ENCODE measurements around the gene RSPH9. TPM values are rescaled to one million over a fixed set of nuclear protein-coding genes. Genes with fewer than 3 reads are reported as not detected.

The RSPH9 gene
- total and polyA plus RNA-seq, 4 donors = 1.6 to 7.1 (median 5.6) TPM

GRCh38 chr6:43707269-43707668 is 62.4 kb downstream of the RSPH9 start:
- Histone ChIP-seq H3K4me1 (ENCODE audit: control insufficient read depth, insufficient read depth, low read length) (peaks cover 10% of the 10 kb centered on the region), H3K27me3 (ENCODE audit: control insufficient read depth, insufficient read depth, low read length) (peaks cover 2% of the 10 kb centered on the region), H3K4me3 (ENCODE audit: low read depth, low read length) (no peak overlapping the region), H3K36me3 (ENCODE audit: control insufficient read depth, insufficient read depth, low read length) (no peaks in the 10 kb centered on the region), H3K9me3 (ENCODE audit: control insufficient read depth, insufficient read depth, low read length) (no peaks in the 10 kb centered on the region), H3K27ac (ENCODE audit: low read depth, low read length) (peak overlapping the region; percentile 55)
- DNase-seq (ENCODE audit: low read depth in 4 of 6, low spot score in 6 of 6) = no peak
- 74% methylated on average over 6 of the region's 7 CpGs for WGBS (ENCODE audit: insufficient coverage)

- H3K36me3 ChIP-seq (ENCODE audit: control insufficient read depth, insufficient read depth, low read length) = no peaks in the 10 kb centered on the region
- WGBS (ENCODE audit: insufficient coverage) = 43% methylated on average over 1 of the region's 1 CpG
- H3K9me3 ChIP-seq (ENCODE audit: control insufficient read depth, insufficient read depth, low read length) = no peaks in the 10 kb centered on the region
- H3K27me3 ChIP-seq (ENCODE audit: control insufficient read depth, insufficient read depth, low read length) = peaks cover 2% of the 10 kb centered on the region
- H3K27ac ChIP-seq (ENCODE audit: low read depth, low read length) = no peak overlapping the region
- H3K4me3 ChIP-seq (ENCODE audit: low read depth, low read length) = no peak overlapping the region
- DNase-seq (ENCODE audit: low read depth in 4 of 6, low spot score in 6 of 6) = no peak
- H3K4me1 ChIP-seq (ENCODE audit: control insufficient read depth, insufficient read depth, low read length) = peaks cover 5% of the 10 kb centered on the region
Measured at GRCh38 chr6:43707767-43708166, 62.9 kb downstream of the RSPH9 start.

GRCh38 chr6:43708860-43709653 is 64.2 kb downstream of the RSPH9 start:
- no peak overlapping the region for H3K27ac ChIP-seq (ENCODE audit: low read depth, low read length)
- 82% methylated on average over 3 of the region's 5 CpGs for WGBS (ENCODE audit: insufficient coverage)

DNA sequence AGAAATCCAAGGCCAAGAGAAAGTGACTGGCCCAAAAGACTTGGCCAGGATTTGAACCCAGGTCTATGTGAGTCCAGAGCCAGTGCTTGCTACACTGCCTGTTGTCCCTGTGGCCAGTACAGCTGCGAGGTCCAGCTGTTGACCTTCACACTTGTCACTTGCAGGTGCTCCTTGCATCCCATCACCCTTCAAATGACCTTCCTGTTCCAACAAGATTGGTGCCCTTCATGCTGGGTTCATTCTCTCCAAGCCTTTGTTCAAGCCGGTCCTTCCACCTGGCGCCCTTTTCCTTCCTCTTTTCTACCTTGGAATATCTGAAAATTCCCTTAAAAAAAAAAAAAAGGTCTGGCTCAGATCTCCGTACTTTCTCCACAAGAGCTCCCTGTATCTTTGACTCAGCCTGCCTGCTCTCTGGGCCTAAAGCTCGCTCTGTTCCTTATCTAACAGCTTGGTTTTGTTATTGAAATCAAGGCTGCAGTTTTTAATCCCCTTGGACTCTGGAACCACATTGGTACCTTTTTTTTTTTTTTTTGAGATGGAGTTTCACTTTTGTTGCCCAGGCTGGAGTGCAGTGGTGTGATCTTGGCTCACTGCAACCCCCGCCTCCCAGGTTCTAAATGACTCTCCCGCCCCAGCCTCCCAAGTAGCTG is 64.9 kb downstream of the RSPH9 start:
- Histone ChIP-seq H3K36me3 (ENCODE audit: control insufficient read depth, insufficient read depth, low read length) (no peaks in the 10 kb centered on the region), H3K27me3 (ENCODE audit: control insufficient read depth, insufficient read depth, low read length) (peaks cover 2% of the 10 kb centered on the region), H3K27ac (ENCODE audit: low read depth, low read length) (no peak overlapping the region), H3K4me3 (ENCODE audit: low read depth, low read length) (no peak overlapping the region), H3K9me3 (ENCODE audit: control insufficient read depth, insufficient read depth, low read length) (no peaks in the 10 kb centered on the region), H3K4me1 (ENCODE audit: control insufficient read depth, insufficient read depth, low read length) (peaks cover 4% of the 10 kb centered on the region)
- no peak for DNase-seq (ENCODE audit: low read depth in 4 of 6, low spot score in 6 of 6)
- 80% methylated on average over 3 of the region's 7 CpGs for WGBS (ENCODE audit: insufficient coverage)

More at GRCh38 chr6:43708860-43709653, 64.2 kb downstream of the RSPH9 start:
- H3K9me3 ChIP-seq (ENCODE audit: control insufficient read depth, insufficient read depth, low read length) = no peaks in the 10 kb centered on the region
- H3K4me1 ChIP-seq (ENCODE audit: control insufficient read depth, insufficient read depth, low read length) = no peaks in the 10 kb centered on the region
- H3K4me3 ChIP-seq (ENCODE audit: low read depth, low read length) = no peak overlapping the region
- no peak for DNase-seq (ENCODE audit: low read depth in 4 of 6, low spot score in 6 of 6)
- H3K36me3 ChIP-seq (ENCODE audit: control insufficient read depth, insufficient read depth, low read length) = no peaks in the 10 kb centered on the region
- H3K27me3 ChIP-seq (ENCODE audit: control insufficient read depth, insufficient read depth, low read length) = peaks cover 2% of the 10 kb centered on the region

DNA sequence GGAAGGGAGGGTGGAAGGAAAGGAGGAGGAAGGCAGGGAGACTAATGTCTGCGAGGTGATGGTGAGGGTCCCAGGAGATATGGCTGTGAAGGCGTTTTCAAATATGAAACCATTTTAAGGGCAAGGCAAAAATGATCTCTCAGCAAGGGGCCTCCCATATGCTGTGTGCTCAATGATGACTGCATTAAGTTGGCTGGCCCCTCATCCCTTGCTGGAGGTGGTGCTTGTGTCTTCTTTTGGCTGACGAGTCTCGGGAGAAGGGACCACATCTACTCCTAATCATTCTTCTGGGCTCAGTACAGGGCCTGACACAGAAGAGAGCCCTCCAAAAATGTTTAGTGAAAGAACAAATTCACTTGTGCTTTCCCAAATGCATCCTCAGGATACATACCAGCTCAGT is 65.7 kb downstream of the RSPH9 start:
- H3K27ac ChIP-seq (ENCODE audit: low read depth, low read length) = no peak overlapping the region
- 85% methylated on average over 2 of the region's 4 CpGs for WGBS (ENCODE audit: insufficient coverage)
- no peak for DNase-seq (ENCODE audit: low read depth in 4 of 6, low spot score in 6 of 6)

DNA sequence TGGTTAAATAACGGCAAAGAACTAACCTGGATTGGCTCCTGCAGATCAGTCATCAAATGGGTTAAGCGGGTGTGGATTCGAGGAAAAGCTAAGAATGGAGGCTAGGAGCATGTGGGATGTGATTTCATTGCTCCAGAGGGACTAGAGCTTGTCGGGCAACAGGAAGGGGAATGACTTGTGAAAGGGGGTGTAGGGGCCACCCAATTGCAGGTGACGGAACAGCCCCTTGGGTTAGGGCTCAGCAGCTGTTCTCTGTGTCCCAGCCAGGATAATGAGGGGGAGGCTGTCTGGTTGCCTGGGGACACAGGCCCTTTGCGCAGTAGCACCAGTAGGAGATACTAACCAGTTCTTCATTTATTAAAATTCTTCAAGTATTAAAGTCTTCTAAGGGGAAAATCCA is 67.7 kb downstream of the RSPH9 start:
- Histone ChIP-seq H3K27ac (ENCODE audit: low read depth, low read length) (no peak overlapping the region), H3K4me1 (ENCODE audit: control insufficient read depth, insufficient read depth, low read length) (peaks cover 24% of the 10 kb centered on the region)
- no peak for DNase-seq (ENCODE audit: low read depth in 4 of 6, low spot score in 6 of 6)

More for the DNA sequence above, 65.7 kb downstream of the RSPH9 start:
- peaks cover 8% of the 10 kb centered on the region for H3K4me1 ChIP-seq (ENCODE audit: control insufficient read depth, insufficient read depth, low read length)
- no peak overlapping the region for H3K4me3 ChIP-seq (ENCODE audit: low read depth, low read length)
- H3K27me3 ChIP-seq (ENCODE audit: control insufficient read depth, insufficient read depth, low read length) = peaks cover 2% of the 10 kb centered on the region
- no peaks in the 10 kb centered on the region for H3K36me3 ChIP-seq (ENCODE audit: control insufficient read depth, insufficient read depth, low read length)
- no peaks in the 10 kb centered on the region for H3K9me3 ChIP-seq (ENCODE audit: control insufficient read depth, insufficient read depth, low read length)

GRCh38 chr6:43713643-43714310 is 68.9 kb downstream of the RSPH9 start:
- Histone ChIP-seq H3K36me3 (ENCODE audit: control insufficient read depth, insufficient read depth, low read length) (no peaks in the 10 kb centered on the region), H3K9me3 (ENCODE audit: control insufficient read depth, insufficient read depth, low read length) (no peaks in the 10 kb centered on the region), H3K27me3 (ENCODE audit: control insufficient read depth, insufficient read depth, low read length) (peaks cover 2% of the 10 kb centered on the region), H3K4me3 (ENCODE audit: low read depth, low read length) (no peak overlapping the region), H3K4me1 (ENCODE audit: control insufficient read depth, insufficient read depth, low read length) (peaks cover 29% of the 10 kb centered on the region), H3K27ac (ENCODE audit: low read depth, low read length) (peak overlapping the region; percentile 62)
- DNase-seq (ENCODE audit: low read depth in 4 of 6, low spot score in 6 of 6) = no peak
- WGBS (ENCODE audit: insufficient coverage) = 82% methylated on average over 13 of the region's 13 CpGs

More for the DNA sequence above, 67.7 kb downstream of the RSPH9 start:
- 76% methylated on average over 5 of the region's 6 CpGs for WGBS (ENCODE audit: insufficient coverage)
- H3K4me3 ChIP-seq (ENCODE audit: low read depth, low read length) = no peak overlapping the region
- H3K36me3 ChIP-seq (ENCODE audit: control insufficient read depth, insufficient read depth, low read length) = no peaks in the 10 kb centered on the region
- peaks cover 2% of the 10 kb centered on the region for H3K27me3 ChIP-seq (ENCODE audit: control insufficient read depth, insufficient read depth, low read length)
- H3K9me3 ChIP-seq (ENCODE audit: control insufficient read depth, insufficient read depth, low read length) = no peaks in the 10 kb centered on the region

DNA sequence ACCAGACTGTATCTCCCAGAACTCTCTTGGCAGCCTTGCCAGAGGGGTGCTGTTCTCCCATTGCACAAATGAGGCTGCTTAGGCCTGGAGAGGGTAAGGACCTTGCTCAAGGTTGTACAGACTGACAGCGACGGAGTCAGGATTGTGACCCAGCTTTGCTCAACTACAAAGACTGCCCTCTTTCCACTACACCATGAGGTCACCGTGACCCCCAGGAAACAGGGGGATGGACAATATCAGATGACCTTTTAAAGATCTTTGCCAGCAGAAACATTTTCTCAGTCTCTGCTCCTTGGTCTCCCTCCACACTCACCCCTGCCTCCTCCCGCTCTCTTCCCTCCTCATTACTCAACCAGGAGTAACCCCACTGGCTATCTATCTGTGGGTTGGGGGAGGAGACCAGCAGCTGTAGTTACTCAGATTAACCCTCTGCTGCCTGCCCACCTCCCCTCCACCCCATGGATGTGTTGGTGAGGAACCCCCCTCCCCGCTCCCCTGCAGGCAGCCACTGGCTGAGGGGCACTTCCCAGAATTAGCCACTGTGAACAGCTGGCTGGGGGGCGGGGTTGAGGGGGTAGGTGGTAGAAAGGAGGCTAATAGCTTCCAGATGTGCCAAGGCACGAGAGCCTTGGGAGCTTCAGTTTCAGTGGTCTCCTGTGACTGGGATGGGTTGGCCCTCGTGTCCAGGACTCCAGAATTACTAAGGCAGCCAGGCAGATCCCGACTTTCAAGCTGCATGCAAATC is 69.6 kb downstream of the RSPH9 start:
- DNase-seq (ENCODE audit: low read depth in 4 of 6, low spot score in 6 of 6) = peak in 1 of 6 donors; percentile 44
- no peak overlapping the region for H3K4me3 ChIP-seq (ENCODE audit: low read depth, low read length)
- peaks cover 29% of the 10 kb centered on the region for H3K4me1 ChIP-seq (ENCODE audit: control insufficient read depth, insufficient read depth, low read length)
- H3K27me3 ChIP-seq (ENCODE audit: control insufficient read depth, insufficient read depth, low read length) = peaks cover 2% of the 10 kb centered on the region
- H3K9me3 ChIP-seq (ENCODE audit: control insufficient read depth, insufficient read depth, low read length) = no peaks in the 10 kb centered on the region
- H3K36me3 ChIP-seq (ENCODE audit: control insufficient read depth, insufficient read depth, low read length) = no peaks in the 10 kb centered on the region
- peak overlapping the region; percentile 62 for H3K27ac ChIP-seq (ENCODE audit: low read depth, low read length)
- WGBS (ENCODE audit: insufficient coverage) = 42% methylated on average over 5 of the region's 9 CpGs

DNA sequence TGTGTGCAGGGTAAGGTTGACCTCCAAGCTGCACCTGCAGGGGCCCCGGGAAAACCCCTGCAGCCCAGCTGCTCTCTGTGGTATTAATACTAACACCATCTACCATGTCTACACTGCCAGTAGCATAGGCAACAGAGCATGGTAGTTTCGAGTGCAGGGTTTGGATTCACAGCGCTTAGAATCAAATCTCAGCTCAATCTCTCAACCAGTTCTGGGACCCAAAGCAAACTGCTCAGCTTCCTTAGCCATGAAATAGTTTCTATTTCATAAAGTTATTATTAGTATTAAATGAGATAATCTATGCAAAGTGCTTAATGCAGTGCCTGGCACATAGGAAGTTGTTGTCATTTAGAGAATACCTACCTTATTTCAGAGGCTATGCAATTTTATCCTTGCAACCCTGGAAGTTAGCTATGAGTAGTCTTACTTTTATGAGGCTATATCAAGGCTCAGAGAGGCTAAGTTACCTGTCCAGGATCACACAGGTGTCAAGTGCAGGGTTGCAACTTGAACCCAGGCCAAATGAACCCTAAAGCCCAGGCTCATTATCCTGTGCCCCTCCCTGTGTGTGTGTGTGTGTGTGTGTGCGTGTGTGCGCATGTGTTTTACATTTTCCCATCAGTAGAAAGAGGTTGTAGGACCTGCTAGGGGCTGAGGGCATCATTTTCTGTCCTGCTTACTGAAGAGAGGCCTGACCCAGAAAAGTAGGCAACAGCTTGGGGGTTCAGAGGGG is 70.4 kb downstream of the RSPH9 start:
- Histone ChIP-seq H3K36me3 (ENCODE audit: control insufficient read depth, insufficient read depth, low read length) (no peaks in the 10 kb centered on the region), H3K27me3 (ENCODE audit: control insufficient read depth, insufficient read depth, low read length) (peaks cover 2% of the 10 kb centered on the region), H3K9me3 (ENCODE audit: control insufficient read depth, insufficient read depth, low read length) (no peaks in the 10 kb centered on the region), H3K4me3 (ENCODE audit: low read depth, low read length) (no peak overlapping the region), H3K4me1 (ENCODE audit: control insufficient read depth, insufficient read depth, low read length) (peaks cover 29% of the 10 kb centered on the region), H3K27ac (ENCODE audit: low read depth, low read length) (no peak overlapping the region)
- 70% methylated on average over 5 of the region's 5 CpGs for WGBS (ENCODE audit: insufficient coverage)
- DNase-seq (ENCODE audit: low read depth in 4 of 6, low spot score in 6 of 6) = no peak
